ENCODE results near the gene MAMDC4. TPM values are rescaled to one million over a fixed set of nuclear protein-coding genes. Genes with fewer than 3 reads are reported as not detected.

Gene MAMDC4
- total RNA-seq, 2 experiments from 2014 or later = 11.7 to 14.2 TPM

- H3K36me3 ChIP-seq (ENCODE audit: insufficient read depth, low read length) = peaks cover 66% of the 10 kb centered on the region
- no peaks in the 10 kb centered on the region for H4K20me1 ChIP-seq (ENCODE audit: insufficient read depth, low read length)
- no TSS peak for BruUV-seq (replicated peaks)
- no peaks in the 10 kb centered on the region for H3K9me2 ChIP-seq (ENCODE audit: insufficient read depth, low read length)
- POLR2A ChIA-PET = no interaction called here
- TF ChIP-seq EZH2phosphoT487 (IDR thresholded peaks at IDR 0.05; ENCODE audit: borderline replicate concordance, low read depth, low read length) = no peak
- no peak for TF ChIP-seq CTCF (conservative IDR thresholded peaks at IDR 0.05; ENCODE audit: low read length)
- no peaks in the 10 kb centered on the region for H3K9me3 ChIP-seq (ENCODE audit: low read length)
- H3K4me3 ChIP-seq (ENCODE audit: low read depth, low read length, poor library complexity, severe bottlenecking) = no peak overlapping the region
- no peaks in the 10 kb centered on the region for H3K79me2 ChIP-seq (ENCODE audit: insufficient read depth, low read depth, low read length)
- CTCF ChIA-PET (ENCODE audit: unreplicated experiment) = interaction anchor here (0.7 kb wide), 1 partner anchor 35 kb away, joined by 3 read pairs; no protein-coding TSS in a partner anchor
- H2AFZ ChIP-seq (ENCODE audit: low read length) = no peak overlapping the region
- intact Hi-C loops (cut with micrococcal nuclease; ENCODE audit: unreplicated experiment) = no loop called here
- DNase-seq (ENCODE audit: low spot score) = no peak
- no peaks in the 10 kb centered on the region for H3K4me1 ChIP-seq (ENCODE audit: insufficient read depth, low read length, poor library complexity, severe bottlenecking)
- H3K4me2 ChIP-seq (ENCODE audit: low read length) = no peak overlapping the region
- no peak overlapping the region for H3K27ac ChIP-seq (ENCODE audit: low read depth, low read length, poor library complexity, severe bottlenecking)
Observed at GRCh38 chr9:136835162-136835931, 16.8 kb upstream of the MAMDC4 start.

GRCh38 chr9:136835932-136836904, 15.9 kb upstream of the MAMDC4 start:
- H3K79me2 ChIP-seq (ENCODE audit: insufficient read depth, low read depth, low read length) = no peaks in the 10 kb centered on the region
- no TSS peak for BruUV-seq (replicated peaks)
- no peaks in the 10 kb centered on the region for H4K20me1 ChIP-seq (ENCODE audit: insufficient read depth, low read length)
- no peak overlapping the region for H2AFZ ChIP-seq (ENCODE audit: low read length)
- CTCF ChIA-PET (ENCODE audit: unreplicated experiment) = interaction anchor here (0.7 kb wide), 1 partner anchor 35 kb away, joined by 3 read pairs; no protein-coding TSS in a partner anchor
- H3K4me3 ChIP-seq (ENCODE audit: low read depth, low read length, poor library complexity, severe bottlenecking) = no peak overlapping the region
- H3K4me2 ChIP-seq (ENCODE audit: low read length) = no peak overlapping the region
- no peak overlapping the region for H3K27ac ChIP-seq (ENCODE audit: low read depth, low read length, poor library complexity, severe bottlenecking)
- DNase-seq (ENCODE audit: low spot score) = no peak
- no peaks in the 10 kb centered on the region for H3K9me2 ChIP-seq (ENCODE audit: insufficient read depth, low read length)
- POLR2A ChIA-PET = no interaction called here
- peaks cover 65% of the 10 kb centered on the region for H3K36me3 ChIP-seq (ENCODE audit: insufficient read depth, low read length)
- no peak for TF ChIP-seq EZH2phosphoT487 (IDR thresholded peaks at IDR 0.05; ENCODE audit: borderline replicate concordance, low read depth, low read length)
- TF ChIP-seq CTCF (conservative IDR thresholded peaks at IDR 0.05; ENCODE audit: low read length) = no peak
- intact Hi-C loops (cut with micrococcal nuclease; ENCODE audit: unreplicated experiment) = no loop called here
- no peaks in the 10 kb centered on the region for H3K9me3 ChIP-seq (ENCODE audit: low read length)
- peaks cover under 1% of the 10 kb centered on the region for H3K4me1 ChIP-seq (ENCODE audit: insufficient read depth, low read length, poor library complexity, severe bottlenecking)
